Measurements from ENCODE around the gene ANKLE1. TPM values are rescaled to one million over a fixed set of nuclear protein-coding genes. Genes with fewer than 3 reads are reported as not detected.

ANKLE1 gene
- total RNA-seq, 3 donors from 2014 or later = 0.23 to 1.9 (median 0.80) TPM

DNA sequence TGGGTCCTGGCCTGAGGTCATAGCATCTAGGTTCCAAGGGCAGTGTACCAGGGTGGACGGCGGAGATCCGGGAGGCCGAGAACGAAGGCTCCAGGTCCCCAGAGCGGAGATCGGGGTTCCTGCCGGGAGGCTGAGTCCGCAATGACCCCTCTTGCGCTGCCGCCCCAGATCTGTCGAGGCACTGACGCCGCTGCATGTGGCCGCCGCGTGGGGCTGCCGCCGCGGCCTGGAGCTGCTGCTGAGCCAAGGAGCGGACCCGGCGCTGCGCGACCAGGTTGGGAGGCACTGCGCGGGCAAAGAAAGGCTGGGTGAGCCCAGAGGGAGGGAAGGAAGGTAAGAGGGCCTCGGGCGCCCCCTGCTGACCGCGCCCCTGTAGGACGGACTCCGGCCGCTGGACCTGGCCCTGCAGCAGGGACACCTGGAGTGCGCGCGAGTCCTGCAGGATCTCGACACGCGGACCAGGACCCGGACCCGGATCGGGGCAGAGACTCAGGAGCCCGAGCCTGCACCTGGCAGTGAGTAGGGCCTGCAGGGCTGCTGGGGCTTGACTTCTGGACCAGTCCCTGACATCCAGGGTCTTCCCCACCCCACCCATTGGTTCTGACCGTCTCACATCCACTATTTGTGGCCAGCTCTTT lies 906 bp downstream of the ANKLE1 start:
- DNase-seq = peak; percentile 87 to 94 (median 90)
- no peaks in the 10 kb centered on the region for H3K36me3 ChIP-seq (ENCODE audit: low read depth)
- H3K9me3 ChIP-seq = no peaks in the 10 kb centered on the region
- intact Hi-C loops (cut with DNase I, micrococcal nuclease) = loop anchor here (5.0 kb wide), 2 partner anchors 80 to 215 kb away; no protein-coding TSS in a partner anchor
- H3K4me1 ChIP-seq (ENCODE audit: low read depth) = peaks cover 15% of the 10 kb centered on the region
- H3K4me3 ChIP-seq = no peak overlapping the region
- TF ChIP-seq, protein P1, sequence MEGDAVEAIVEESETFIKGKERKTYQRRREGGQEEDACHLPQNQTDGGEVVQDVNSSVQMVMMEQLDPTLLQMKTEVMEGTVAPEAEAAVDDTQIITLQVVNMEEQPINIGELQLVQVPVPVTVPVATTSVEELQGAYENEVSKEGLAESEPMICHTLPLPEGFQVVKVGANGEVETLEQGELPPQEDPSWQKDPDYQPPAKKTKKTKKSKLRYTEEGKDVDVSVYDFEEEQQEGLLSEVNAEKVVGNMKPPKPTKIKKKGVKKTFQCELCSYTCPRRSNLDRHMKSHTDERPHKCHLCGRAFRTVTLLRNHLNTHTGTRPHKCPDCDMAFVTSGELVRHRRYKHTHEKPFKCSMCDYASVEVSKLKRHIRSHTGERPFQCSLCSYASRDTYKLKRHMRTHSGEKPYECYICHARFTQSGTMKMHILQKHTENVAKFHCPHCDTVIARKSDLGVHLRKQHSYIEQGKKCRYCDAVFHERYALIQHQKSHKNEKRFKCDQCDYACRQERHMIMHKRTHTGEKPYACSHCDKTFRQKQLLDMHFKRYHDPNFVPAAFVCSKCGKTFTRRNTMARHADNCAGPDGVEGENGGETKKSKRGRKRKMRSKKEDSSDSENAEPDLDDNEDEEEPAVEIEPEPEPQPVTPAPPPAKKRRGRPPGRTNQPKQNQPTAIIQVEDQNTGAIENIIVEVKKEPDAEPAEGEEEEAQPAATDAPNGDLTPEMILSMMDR (IDR thresholded peaks at IDR 0.05) = peak; percentile 91
- ATAC-seq = peak; percentile 99

DNA sequence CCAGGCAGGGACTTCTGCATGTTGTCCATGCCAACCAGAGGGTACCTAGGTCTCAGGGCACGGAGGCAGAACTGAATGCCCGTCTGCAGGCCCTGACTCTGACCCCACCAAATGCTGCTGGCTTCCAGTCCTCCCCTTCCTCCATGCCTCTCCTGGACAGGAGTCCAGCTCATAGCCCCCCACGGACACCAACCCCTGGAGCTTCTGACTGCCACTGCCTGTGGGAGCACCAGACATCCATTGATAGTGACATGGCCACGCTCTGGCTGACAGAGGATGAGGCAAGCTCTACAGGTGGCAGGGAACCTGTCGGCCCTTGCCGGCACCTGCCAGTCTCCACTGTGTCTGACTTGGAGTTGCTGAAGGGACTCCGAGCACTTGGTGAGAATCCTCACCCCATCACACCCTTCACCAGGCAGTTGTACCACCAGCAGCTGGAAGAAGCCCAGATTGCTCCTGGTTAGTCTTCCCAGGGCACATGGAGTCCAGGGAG lies 1.8 kb downstream of the ANKLE1 start:
- intact Hi-C loops (cut with DNase I, micrococcal nuclease) = loop anchor here (5.0 kb wide), 2 partner anchors 81 to 216 kb away; no protein-coding TSS in a partner anchor
- Histone ChIP-seq H3K4me3 (no peak overlapping the region), H3K4me1 (ENCODE audit: low read depth) (peaks cover 15% of the 10 kb centered on the region), H3K36me3 (ENCODE audit: low read depth) (no peaks in the 10 kb centered on the region), H3K9me3 (no peaks in the 10 kb centered on the region)
- TF ChIP-seq, protein P1 (IDR thresholded peaks at IDR 0.05) = no peak
- no peak for ATAC-seq
- DNase-seq = no peak

DNA sequence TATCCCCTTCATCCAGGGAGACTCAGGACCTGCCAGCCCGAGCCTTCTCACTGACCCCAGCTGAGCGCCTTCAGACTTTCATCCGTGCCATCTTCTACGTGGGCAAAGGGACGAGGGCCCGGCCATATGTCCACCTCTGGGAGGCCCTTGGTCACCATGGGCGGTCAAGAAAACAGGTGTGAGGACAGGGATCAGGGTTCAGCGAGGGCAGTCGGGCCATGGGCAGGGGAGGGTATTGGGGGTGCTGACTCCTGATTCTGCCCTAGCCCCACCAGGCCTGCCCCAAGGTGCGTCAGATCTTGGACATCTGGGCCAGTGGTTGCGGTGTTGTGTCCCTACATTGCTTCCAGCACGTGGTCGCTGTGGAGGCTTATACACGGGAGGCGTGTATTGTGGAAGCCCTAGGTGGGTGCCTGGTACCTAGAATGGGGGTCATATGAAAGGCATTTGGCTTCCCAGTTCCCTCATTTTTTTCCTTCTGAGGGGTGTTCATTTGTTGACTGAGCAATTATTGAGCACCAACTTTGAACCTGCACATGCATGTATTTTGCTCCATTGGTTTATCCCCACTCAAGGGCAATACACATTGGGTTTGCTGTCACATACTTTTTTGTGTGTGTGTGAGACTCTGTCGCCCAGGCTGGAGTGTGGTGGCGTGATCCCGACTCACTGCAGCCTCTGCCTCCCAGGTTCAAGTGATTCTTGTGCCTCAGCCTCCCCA lies 3.9 kb downstream of the ANKLE1 start:
- Histone ChIP-seq H3K36me3 (ENCODE audit: low read depth) (no peaks in the 10 kb centered on the region), H3K4me1 (ENCODE audit: low read depth) (peaks cover 15% of the 10 kb centered on the region), H3K4me3 (no peak overlapping the region), H3K9me3 (no peaks in the 10 kb centered on the region)
- no peak for DNase-seq
- no peak for ATAC-seq
- TF ChIP-seq, protein P1 (IDR thresholded peaks at IDR 0.05) = no peak
- intact Hi-C loops (cut with DNase I, micrococcal nuclease) = no loop called here

DNA sequence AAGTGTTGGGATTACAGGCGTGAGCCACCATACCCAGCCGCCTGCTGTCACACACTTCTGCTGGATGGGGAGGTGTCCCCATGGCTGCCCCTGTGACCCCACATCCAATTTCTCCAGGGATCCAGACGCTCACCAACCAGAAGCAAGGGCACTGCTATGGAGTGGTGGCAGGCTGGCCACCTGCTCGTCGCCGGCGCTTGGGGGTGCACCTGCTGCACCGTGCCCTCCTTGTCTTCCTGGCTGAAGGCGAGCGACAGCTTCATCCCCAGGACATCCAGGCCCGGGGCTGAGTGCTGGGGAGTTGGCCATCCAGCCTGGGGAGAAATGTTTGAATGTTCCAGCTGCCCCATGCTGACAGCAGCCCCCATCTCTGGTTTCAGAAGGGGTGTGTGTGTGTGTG lies 4.6 kb downstream of the ANKLE1 start:
- ATAC-seq (no peak), DNase-seq (no peak)
- no peak overlapping the region for H3K4me3 ChIP-seq
- H3K4me1 ChIP-seq (ENCODE audit: low read depth) = peaks cover 15% of the 10 kb centered on the region
- H3K9me3 ChIP-seq = no peaks in the 10 kb centered on the region
- intact Hi-C loops (cut with DNase I, micrococcal nuclease) = no loop called here
- TF ChIP-seq, protein P1 (IDR thresholded peaks at IDR 0.05) = no peak
- no peaks in the 10 kb centered on the region for H3K36me3 ChIP-seq (ENCODE audit: low read depth)

DNA sequence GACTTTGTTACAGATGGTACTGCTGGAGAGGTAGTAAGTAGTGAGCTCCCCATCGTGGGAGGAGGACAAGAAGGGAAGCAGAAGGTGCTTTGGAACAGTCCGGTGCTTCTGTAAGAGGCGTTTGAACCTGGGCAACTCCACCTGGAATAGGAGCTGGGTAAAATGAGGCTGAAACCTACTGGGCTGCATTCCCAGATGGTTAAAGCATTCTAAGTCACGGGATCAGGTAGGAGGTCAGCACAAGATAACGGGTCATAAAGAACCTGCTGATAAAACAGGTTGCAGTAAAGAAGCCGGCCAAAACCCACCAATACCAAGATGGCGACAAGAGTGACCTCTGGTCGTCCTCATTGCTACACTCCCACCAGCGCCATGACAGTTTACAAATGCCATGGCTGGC lies 5.1 kb downstream of the ANKLE1 start:
- TF ChIP-seq, protein P1 (IDR thresholded peaks at IDR 0.05) = no peak
- intact Hi-C loops (cut with DNase I, micrococcal nuclease) = no loop called here
- H3K4me1 ChIP-seq (ENCODE audit: low read depth) = peaks cover 11% of the 10 kb centered on the region
- no peaks in the 10 kb centered on the region for H3K36me3 ChIP-seq (ENCODE audit: low read depth)
- no peak overlapping the region for H3K4me3 ChIP-seq
- H3K9me3 ChIP-seq = no peaks in the 10 kb centered on the region
- no peak for DNase-seq
- ATAC-seq = no peak

Data from mucosa of descending colon (tissue), 3 donors.